GM19463 (cell line): ENCODE measurements around the gene SPG7.

Source experiments
- ATAC-seq: cut with Tn5 transposase; IDR thresholded peaks from one replicate; pipeline ENCODE4 v1.9.1; 2021; ENCODE audit warnings: mild to moderate bottlenecking, moderate library complexity; ENCODE audit not compliant: unreplicated experiment

SPG7 gene

DNA sequence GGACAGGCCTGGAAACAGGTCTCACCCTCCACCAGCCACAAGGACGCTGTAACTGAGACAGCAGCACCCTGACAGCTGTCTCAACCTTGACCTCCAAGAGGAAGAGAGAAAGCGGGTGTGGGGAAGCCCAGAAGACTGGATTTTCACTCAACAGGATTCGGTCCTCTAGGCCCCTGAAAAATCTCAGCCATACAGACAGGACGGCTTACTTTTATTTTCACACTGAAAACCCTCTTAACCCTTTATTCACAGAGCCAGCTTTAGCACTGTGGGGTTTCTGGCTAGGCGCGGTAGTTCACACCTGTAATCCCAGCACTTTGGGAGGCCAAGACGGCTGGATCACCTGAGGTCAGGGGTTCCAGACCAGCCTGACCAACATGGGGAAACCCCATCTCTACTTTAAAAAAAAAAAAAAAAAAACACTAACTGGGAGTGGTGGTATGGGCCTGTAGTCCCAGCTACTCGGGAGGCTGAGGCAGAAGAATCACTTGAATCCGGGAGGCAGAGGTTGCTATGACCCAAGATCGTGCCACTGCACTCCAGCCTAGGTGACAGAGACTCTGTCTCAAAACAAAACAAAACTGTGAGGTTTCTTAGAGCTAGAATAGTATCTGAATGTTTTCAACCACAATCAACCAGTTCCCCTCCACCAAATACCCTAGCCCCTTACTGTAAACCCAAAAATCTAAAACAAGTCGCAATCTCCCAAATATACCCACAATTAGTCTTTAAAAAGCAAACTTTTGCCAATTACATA lies 23.1 kb upstream of the SPG7 start:
- ATAC-seq: peak; percentile 40

DNA sequence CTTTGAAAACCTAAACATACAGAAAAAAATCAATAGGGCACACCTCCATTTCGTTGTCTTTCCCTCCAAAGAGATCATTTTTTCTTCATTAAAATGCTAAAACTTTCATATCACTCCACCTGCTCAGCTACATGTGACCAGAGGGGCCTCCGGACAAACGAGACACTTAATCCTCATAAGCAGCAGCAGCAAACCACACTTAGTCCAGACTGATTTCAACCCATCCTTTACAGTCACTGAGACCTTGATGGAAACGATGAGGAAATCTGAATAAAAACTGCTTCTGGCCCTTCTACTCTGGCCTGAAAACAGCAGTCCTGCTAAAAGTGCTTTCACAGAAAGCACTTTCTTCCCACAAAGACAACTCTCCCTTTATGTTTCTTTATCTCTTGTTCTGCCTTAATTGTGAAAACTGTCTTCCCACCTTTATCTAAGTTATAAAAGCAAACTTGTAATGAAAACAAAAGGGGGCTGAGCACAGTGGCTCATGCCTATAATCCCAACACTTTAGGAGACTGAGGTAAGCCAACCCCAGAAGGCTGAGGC lies 22.4 kb upstream of the SPG7 start:
- no peak for ATAC-seq

DNA sequence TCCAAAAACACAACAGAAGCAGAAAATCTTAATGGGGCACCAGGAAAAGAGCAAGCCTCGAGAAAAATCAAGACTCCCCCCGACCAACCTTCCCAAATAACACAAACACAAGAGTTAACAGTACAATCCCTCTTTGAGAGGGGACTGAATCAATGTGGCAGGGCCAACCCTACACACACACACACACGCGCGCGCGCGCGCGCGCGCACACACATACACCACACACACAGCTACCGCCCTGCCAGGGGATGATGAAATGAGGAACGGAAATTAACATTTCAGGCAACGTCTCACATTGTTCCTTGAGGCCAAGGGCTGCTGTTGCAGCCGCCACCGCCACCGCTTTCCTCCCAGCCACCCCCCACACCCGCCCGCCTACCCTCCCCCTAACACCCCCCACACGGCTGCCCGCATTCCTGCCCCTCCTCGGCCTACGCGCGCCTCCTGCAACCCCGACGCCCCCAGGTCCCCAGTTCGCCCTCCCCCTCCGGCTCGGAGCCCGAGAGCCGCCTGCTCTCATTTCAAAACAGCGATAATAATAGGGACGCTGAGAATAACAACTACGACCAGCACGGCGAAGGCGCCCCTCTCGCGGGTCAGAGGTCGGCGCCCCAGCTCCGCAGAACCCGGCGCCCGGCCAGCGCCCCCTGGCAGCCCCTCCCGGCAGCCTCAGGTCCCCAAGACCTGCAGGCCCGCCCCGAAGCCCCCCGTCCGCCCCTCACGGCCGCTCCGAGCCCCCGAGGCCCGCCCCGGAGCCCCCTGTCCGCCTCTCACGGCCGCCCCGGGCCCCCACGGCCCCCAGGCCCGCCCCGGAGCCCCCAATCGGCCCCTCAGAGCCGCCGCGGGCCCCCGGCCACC lies 18.9 kb upstream of the SPG7 start:
- ATAC-seq: no peak

DNA sequence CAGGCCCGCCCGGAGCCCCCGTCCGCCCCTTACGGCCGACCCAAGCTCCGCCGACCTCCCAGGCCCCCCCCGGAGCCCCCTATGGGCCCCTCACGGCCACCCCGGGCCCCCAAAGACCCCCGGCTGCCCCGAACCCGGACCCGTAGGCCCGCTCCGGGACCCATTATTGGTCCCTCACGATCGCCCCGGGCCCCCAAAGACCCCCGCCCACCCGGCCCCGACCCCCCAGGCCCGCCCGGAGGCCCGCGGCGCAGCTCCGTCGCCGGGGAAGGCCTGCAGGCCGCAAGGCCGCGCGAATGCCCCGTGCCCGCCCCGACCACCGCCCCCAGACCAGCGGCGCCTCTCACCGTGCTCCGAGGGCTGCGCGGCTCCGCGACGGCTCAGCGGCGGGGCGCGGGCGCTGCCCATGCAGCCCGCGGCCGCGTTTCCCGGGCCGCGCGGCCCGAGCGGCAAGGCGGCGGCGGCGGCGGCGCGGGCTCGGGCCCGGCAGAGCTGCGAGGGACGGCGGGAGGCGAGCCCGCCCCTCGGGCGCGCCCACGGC lies 18.2 kb upstream of the SPG7 start:
- ATAC-seq: peak; percentile 1

DNA sequence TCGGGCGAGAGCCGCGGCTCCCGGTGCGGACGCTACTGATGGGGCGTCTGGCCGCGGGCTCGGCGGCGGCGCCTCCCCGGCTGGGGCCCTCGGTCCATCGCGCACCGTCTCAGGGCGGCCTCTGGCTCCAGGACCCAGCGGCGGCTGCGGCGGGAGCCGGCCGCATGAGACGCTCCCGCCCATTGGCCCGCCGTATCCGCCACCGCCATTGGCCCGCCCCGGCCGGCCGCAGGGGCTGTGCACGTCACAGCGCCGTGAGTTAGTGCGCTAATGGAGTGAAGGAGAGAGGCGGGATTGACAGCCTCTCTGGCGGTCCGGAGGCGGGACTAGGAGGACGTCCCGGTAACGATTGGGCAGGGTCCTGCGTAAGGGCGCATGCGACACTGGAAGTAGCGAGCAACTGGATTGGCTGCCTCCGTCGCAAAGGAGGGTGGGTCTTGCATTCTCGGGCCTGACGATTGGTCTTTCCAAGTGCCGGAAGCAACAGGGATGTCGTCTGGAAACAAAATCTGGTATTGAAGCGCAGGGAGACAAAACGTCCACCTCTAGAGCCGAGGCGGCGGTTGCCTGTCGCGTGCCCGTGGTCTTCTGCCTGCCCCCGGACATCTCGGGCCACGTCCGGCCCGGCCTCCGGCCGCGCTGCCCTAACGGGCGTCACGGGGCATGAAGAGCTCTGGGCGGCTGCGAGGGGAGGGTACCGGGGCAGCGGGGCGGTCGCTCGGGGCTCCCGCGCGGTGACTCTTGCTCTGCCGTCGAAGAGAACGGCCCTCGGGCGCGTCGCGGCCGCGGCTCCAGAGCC lies 17.6 kb upstream of the SPG7 start, which contains the start of gene ANKRD11:
ANKRD11 (minus strand) TSS at position 123 of the 799 bp plus-strand sequence. CDS start 173,542 bp downstream, outside the sequence.
- peak; percentile 84 for ATAC-seq

DNA sequence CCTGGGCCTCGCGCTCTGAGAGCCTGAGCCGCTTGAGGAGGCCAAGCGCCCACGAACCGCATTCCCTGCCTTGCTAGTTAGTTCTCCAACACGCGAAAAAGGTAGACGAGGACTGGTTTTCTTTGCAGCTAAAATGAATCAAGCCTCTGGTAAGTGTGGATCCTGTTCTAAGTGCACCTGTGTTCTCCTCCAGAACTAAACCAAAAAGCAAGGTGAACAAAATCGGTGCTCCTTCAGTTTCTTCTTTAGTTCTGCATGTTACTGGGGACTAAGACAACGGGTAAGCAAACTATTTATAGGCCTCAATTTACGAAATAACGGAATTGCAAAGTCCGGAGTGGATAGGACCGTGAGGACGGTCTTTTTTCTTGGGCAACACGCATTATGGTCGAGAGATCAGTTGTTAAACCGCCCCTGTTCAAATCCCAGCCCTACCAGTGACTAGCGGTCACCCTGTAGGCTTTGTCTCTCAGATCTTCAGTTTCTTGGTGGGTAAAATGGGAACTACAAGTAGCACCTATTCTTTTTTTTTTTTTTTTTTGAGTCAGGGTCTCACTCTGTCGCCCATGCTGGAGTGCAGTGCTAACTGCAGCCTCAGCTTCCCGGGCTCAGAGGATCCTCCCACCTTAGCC lies 16.8 kb upstream of the SPG7 start:
- ATAC-seq: no peak

DNA sequence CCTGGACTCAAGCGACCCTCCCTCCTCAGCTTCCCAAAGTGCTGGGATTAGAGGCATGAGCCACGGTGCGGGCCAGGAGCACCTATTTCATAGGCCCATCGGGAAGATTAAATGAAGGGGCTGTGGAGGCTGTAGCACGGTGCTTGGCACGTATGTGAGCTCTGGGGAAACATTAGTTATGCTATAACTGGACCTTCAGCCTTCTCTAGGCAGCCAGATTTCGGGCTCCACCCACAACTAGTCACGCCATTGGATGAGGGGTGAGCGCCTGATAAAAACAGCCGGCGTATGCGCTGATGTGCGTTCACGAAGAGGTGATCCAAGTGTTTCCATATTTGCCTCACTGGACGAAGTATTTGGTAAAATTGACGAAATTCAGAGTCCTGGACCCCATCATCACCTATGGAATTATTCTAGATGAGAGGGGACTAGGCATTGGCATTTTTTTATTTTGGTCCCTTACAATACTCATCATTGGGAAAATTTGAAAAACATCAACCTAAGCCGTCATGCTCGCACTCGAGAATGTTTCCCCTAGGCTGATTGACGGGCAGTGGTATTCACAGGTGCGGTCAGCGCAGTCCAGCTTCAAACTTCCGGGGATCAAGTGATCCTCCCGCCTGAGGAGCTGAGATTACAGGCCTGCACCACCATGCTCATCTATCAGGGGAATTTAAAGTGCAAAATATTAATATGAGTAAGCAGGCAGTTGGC lies 16.1 kb upstream of the SPG7 start:
- no peak for ATAC-seq

DNA sequence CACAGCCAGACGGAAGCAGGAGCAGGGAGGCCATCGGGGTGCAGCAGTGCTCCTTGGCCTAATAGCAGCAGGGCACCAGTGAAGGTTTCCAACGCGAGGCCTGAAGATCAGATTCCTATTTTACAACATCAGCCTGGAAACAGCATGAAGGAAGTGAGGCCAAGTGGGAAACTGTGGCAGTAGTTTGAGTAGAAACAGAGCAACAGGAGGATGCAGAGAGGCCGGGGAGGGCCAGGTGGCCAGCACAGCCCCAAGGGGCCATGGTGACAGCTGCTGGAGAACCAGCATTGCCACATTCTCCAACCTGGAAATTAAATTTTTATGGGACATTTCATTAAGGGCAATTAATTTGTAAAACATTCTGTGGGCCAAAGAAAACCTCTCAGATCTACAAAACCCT lies 14.4 kb upstream of the SPG7 start:
- ATAC-seq: no peak

DNA sequence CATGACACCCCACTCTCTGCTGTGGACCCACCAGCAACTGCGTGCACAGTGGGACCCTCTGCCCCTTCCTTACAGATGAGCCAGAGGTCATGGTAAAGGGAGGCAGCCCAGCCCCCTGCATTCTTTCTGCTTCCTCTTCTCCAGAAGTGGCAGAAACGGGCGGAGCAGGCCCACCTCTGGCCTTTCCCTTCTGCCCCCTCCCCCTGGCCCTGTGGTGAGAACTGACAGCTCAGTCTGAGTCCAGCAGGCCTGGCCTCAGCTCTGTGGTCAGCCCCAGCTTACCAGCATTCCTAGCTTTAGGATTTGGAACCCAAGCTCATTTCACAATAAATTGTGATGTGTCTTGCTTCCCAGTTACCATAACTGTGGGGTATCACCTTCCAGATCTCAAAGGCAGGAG lies 13.1 kb upstream of the SPG7 start:
- no peak for ATAC-seq

DNA sequence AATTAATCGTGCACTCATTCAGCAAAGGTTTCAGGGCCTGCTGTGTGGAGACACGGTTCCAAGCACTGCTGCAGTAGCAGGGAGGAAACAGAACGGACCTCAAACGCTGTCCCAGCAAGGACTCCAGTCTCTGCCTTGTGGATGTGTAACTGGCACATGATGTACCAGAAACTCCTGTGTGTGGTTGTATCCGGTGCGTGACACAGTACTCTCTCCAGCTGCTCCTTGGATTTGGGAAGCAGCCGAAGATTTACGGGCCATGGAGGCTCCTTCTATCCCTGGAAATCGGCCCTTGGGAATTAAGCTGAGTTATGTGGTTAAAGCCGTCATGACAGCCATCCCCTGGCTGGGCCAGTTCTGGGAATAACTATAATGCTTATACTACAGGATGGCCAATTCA lies 9.4 kb upstream of the SPG7 start:
- no peak for ATAC-seq

DNA sequence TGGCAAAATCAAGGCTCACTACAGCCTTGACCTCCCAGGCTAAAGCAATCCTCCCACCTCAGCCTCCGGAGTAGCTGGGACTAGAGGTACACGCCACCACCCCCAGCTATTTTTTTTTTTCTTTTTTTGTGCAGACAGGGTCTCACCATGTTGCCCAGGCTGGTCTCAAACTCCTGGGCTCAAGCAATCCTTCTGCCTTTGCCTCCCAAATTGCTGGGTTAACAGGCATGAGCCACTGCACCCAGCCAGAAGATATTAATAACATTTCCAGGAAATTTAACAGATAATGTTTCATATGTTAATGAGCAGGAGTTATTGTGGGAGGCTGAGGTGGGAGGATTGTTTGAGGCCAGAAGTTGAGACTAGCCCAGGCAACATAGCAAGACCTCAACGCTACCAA lies 8.4 kb upstream of the SPG7 start:
- ATAC-seq: no peak

DNA sequence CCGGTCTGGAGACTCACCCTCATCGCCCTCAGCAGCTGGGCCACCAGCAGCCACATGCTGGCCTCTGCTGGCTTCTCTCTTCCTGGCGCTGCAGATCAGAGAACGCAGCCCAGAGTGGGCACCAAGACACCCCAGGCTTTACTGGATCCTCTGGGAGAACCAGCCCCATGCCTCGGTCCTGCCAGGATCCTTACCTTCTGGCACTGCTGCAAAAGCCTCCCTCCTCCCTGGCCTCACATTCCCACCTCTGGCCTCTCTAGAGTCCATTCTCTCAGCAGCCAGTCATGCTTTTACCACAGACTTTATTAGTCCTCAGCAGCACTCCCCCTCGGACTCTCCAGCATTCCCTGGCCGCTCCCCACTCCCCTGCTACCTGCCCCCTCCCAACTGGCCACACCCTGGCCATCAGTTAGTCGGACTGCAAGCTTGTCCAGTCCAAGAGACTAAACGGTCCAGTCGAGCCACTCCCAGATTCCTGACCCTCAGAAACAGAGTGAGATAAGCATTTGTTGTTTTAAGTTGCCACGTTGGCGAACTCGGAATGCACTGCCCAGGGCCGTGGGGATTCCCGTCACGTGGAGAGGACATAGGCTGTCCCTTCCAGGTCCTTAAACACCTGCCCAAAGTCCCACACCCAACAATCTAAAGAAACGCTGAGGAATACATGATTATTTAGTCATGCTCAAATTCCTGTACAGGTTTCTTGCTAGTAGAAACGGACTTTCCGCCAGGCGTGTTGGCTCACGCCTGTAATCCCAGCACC lies 5.9 kb upstream of the SPG7 start:
- no peak for ATAC-seq

DNA sequence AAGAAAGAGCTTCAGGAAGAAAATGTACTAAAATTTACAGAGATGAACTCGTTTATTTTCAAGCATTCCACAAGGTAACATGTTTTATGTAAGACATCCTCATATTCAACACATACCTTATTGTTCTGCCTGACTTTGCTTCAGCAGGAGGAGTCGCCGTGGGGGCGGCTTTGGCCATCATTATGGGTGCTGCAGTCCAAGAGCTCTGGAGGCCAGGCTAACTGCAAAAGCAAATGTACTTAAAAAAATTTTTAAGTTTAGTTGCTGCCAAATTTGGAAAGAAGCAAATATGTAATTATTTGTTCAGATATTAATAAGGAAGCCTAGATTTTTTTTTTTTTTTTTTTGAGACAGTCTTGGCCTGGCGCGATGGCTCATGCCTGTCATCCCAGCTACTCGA lies 4.1 kb upstream of the SPG7 start:
- no peak for ATAC-seq

DNA sequence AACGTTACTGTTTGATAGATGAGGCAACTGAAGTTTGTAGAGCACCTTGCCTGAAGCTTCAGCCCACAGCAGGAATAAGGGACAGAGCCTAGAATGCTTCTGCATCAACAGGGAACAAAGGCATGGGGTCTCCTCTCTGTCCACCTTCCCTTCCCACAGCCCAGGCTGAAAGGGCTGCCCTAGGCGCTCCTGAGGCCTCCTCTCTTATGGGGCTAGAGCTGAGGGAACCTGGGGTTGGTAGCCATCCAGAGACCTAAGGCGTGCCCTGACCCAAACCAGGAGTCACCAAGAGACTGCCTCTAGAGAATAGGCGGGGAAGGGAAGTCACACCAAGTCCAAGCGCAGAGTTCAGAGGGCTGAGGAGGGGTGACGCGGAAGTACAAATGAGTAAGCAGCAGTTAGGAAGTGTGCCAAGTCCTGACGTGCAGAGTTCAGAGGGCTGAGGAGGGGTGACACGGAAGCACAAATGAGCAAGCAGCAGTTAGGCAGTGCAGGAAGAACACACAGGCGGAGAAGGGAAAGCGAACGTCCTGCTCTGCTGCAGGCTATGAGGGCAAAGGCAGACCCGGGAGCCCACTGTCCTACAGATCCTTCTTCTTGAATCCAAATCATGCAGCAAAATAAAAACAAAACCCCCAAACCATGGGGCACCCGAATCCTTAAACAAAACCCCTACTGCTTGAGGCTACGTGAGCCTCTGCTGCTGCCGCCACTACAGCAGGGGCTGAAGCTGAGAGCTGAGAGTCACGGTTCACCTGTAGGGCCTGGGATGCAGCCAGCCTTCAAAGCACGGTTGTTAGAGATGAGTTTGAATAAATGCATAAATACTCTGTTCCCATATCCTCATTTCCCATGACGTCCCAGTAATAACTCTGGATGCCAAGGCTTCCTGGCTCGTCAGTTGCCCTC lies 2.7 kb upstream of the SPG7 start:
- peak; percentile 50 for ATAC-seq

DNA sequence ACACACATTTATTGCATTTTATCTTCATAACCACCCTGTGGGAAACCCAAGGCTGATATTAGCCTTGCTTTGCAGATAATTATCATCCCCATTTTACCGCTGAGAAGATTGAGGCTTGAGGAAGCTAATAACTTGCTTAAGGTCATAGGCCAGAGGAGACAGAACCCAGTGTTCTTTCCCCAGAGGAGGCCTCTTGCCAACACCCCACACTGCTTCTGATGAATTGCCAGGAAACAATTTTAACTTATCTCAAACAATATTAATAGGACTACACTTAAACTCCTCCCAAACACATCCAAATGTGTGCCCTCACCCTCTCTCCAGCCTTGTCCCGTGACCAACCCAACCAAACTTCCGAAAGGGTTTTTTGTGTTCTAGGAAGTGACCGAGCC lies 2.1 kb upstream of the SPG7 start:
- ATAC-seq: no peak

DNA sequence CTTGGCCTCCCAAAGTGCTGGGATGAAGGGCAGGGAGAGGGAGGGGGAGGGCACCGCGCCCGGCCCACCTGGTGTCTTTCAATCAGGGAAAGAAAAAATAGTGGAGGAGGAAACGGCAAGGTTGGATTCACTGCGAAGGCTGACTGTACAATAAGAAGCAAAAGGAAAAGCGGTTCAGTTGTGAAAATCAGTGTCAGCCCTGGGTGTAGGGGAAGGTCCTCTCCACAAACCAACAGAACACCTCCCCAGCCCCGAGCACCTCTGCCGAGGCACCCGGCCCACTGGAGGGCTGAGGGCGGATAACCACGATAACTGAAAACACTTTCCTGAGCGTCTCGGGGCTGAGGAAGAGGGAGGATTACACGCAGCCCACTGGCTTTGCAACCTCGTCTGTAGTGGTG lies 1.4 kb upstream of the SPG7 start:
- ATAC-seq: no peak

DNA sequence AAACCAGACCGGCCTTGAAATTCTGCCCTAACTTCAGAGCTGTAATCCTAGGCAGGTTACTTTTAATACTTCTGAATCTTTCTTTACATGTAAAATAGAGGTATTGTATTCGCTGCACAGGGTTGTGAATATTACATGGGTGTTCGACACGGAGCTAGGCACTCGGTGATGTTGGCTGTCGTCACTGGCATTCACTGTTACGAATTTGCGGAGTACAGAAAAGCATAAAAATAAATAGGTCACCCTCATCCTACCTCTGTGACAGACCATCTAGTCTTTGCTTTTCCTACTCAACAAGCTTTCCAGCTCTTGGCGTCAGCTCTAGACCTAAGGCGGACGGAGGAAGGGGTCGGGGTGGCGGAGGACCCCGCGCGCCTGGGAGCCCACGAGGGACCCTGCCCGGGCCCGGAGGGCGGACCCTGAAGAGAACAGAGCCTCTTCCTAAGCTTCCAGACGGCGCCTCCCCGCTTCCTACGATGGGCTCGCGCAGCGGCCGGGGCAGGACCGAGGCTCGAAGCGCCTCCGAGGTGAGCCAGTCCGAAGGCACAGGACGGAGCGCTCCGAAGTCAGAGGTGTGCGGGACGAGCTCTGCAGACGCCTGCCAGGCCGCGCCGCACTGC lies 879 bp upstream of the SPG7 start:
- no peak for ATAC-seq

DNA sequence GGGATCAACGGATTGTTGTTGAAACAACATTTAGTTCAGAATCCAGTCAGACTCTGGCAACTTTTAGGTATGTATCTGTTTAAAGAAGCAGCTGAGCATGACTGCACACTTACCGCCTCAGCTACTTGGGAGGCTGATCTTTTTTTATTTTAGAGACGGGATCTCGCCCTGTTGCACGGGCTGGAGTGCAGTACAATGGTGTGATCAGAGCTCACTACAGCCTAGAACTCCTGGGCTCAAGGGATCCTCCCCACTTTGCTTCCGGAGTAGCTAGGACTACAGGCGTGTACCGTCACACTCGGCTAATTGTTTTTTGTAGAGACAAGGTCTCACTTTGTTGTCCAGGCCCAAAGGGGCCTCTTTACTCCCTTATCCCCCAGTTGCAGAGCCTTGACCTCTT lies 2.3 kb downstream of the SPG7 start:
- no peak for ATAC-seq
